ENCODE results near the gene GBX1.

GBX1 gene

DNA sequence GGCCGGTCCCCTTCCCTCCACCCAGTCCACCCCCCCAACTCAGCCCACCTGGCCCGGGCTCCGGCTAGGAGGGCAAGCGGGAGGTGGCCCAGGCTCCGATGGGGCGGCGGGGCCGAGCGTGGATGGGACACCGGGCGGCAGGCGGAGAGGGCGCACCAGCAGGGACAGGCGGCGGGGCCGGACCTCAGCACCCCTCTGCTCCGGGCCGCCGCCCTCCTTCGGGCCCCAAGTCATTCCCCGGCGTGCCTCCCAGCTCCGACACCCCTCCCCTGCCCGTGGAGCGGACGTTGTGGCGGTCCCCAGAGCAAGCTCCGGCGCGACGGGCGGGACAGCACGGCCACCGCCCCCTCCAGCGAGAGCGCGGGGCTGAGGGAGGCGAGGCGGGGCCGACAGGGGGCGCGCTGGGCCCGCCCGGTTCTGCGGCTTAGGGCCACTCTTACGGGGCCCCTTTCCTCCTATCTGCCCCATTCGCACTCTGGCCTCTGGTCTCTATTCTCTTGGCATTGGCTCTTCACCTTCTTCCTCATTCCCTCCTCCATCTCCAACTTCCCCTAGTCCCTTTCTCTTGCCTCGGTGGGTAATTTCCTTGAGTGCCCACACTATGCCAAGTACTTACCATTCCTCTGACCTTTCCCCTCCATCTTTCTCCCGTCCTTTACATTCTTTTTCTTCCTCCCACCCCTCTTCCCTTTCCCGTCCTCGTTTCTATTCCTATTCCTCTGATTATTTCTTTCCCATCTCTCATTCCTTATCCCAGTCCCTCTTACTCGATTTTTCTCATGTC is 701 bp upstream of the GBX1 start:
- Histone ChIP-seq H3K9ac (ENCODE audit: low read length) (no peak overlapping the region), H3K36me3 (replicated peaks; ENCODE audit: low read depth, low read length) (no peaks in the 10 kb centered on the region), H3K27ac (ENCODE audit: low read length) (no peak overlapping the region), H4K20me1 (ENCODE audit: insufficient read depth, low read length) (no peaks in the 10 kb centered on the region), H2AFZ (ENCODE audit: low read depth, low read length) (no peak overlapping the region), H3K4me1 (ENCODE audit: low read length) (peaks cover 7% of the 10 kb centered on the region), H3K9me3 (ENCODE audit: insufficient read depth, low read length) (no peaks in the 10 kb centered on the region), H3K79me2 (ENCODE audit: low read length) (no peaks in the 10 kb centered on the region), H3K27me3 (ENCODE audit: low read depth, low read length) (peaks cover 66% of the 10 kb centered on the region), H3K4me3 (ENCODE audit: low read length) (peak overlapping the region; percentile 48), H3K4me2 (ENCODE audit: low read length) (peak overlapping the region; percentile 47)
- TF ChIP-seq, protein P1, sequence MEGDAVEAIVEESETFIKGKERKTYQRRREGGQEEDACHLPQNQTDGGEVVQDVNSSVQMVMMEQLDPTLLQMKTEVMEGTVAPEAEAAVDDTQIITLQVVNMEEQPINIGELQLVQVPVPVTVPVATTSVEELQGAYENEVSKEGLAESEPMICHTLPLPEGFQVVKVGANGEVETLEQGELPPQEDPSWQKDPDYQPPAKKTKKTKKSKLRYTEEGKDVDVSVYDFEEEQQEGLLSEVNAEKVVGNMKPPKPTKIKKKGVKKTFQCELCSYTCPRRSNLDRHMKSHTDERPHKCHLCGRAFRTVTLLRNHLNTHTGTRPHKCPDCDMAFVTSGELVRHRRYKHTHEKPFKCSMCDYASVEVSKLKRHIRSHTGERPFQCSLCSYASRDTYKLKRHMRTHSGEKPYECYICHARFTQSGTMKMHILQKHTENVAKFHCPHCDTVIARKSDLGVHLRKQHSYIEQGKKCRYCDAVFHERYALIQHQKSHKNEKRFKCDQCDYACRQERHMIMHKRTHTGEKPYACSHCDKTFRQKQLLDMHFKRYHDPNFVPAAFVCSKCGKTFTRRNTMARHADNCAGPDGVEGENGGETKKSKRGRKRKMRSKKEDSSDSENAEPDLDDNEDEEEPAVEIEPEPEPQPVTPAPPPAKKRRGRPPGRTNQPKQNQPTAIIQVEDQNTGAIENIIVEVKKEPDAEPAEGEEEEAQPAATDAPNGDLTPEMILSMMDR (IDR thresholded peaks at IDR 0.05; ENCODE audit: low read depth, low read length), result peak; percentile 54
- TF ChIP-seq EZH2phosphoT487 (IDR thresholded peaks at IDR 0.05; ENCODE audit: low read depth), result no peak

DNA sequence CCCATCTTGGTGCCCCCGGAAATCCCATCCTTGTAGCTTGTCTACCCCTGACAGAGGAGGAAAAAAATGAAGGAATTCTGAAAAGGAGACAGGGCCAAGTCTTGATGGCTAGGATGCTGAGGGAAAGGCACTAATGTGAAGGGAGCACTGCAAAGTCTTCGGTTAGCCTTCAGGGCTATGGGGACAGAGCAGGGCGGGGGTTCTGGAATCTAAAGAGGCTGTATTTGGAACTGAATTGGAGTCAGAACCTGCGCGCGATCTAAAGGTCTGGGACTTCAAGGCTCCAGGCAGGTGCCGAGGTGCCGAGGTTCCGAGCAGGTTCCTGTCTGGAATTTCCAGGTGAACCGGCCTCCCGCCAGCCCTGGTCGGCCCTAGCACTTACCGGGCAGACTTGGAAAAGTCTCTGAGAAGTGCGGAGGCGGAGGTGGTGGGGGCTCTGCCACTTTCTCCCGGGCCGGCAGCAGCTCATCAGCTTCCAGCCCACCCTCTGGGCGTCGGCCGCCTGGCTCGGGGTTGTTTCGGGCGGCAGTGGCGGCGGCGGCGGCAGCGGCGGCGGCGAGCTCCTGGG is 781 bp downstream of the GBX1 start:
- Histone ChIP-seq H3K4me1 (ENCODE audit: low read length) (no peaks in the 10 kb centered on the region), H3K9ac (ENCODE audit: low read length) (no peak overlapping the region), H2AFZ (ENCODE audit: low read depth, low read length) (no peak overlapping the region), H3K36me3 (replicated peaks; ENCODE audit: low read depth, low read length) (no peaks in the 10 kb centered on the region), H3K79me2 (ENCODE audit: low read length) (no peaks in the 10 kb centered on the region), H3K4me2 (ENCODE audit: low read length) (no peak overlapping the region), H3K27ac (ENCODE audit: low read length) (no peak overlapping the region), H3K27me3 (ENCODE audit: low read depth, low read length) (peaks cover 57% of the 10 kb centered on the region), H3K9me3 (ENCODE audit: insufficient read depth, low read length) (no peaks in the 10 kb centered on the region), H3K4me3 (ENCODE audit: low read length) (no peak overlapping the region), H4K20me1 (ENCODE audit: insufficient read depth, low read length) (no peaks in the 10 kb centered on the region)
- TF ChIP-seq, protein P1 (IDR thresholded peaks at IDR 0.05; ENCODE audit: low read depth, low read length), result no peak
- no peak for TF ChIP-seq EZH2phosphoT487 (IDR thresholded peaks at IDR 0.05; ENCODE audit: low read depth)

- TF ChIP-seq EZH2phosphoT487 (IDR thresholded peaks at IDR 0.05; ENCODE audit: low read depth), result no peak
- TF ChIP-seq, protein P1 (IDR thresholded peaks at IDR 0.05; ENCODE audit: low read depth, low read length), result no peak
- no peak overlapping the region for H3K27ac ChIP-seq (ENCODE audit: low read length)
- no peak overlapping the region for H2AFZ ChIP-seq (ENCODE audit: low read depth, low read length)
- no peak overlapping the region for H3K4me2 ChIP-seq (ENCODE audit: low read length)
- H3K36me3 ChIP-seq (replicated peaks; ENCODE audit: low read depth, low read length), result no peaks in the 10 kb centered on the region
- no peak overlapping the region for H3K4me3 ChIP-seq (ENCODE audit: low read length)
- no peaks in the 10 kb centered on the region for H3K4me1 ChIP-seq (ENCODE audit: low read length)
- H3K9me3 ChIP-seq (ENCODE audit: insufficient read depth, low read length), result no peaks in the 10 kb centered on the region
- no peak overlapping the region for H3K9ac ChIP-seq (ENCODE audit: low read length)
- H3K79me2 ChIP-seq (ENCODE audit: low read length), result no peaks in the 10 kb centered on the region
- H3K27me3 ChIP-seq (ENCODE audit: low read depth, low read length), result peaks cover 46% of the 10 kb centered on the region
- H4K20me1 ChIP-seq (ENCODE audit: insufficient read depth, low read length), result no peaks in the 10 kb centered on the region
These were observed 5.7 kb downstream of the GBX1 start for GRCh38 chr7:151161757-151162156.

DNA sequence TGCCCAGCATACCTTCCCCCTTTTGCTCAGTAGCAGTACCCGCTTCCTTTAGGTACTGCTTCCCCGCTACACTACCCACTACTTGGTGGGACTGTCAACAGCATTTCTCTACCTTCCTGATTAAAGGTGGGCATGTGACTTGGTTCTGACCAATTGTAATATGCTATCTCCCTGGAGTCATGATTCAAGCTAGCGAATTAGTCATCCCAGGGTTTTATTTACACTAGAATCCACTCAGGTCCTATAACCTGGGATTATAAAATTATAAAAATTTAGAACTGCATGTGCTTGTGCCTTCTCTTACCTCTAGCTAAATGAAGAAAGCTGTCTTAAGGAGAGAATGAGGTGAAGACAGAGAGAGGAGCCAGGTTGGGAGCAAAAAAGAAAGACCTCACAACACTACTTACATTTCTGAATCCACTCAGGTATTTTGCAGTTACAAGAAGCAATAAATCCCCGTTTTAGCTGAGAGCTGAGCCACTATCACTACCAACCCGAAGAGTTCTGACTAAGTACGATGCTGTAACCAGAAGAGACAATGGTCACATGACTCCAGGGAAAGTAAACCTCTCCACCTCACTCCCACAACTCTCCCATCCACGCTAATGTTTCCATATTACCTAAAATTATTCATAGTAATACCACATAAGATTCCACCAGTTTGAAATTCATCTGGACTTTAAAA is 9.7 kb downstream of the GBX1 start:
- H3K27ac ChIP-seq (ENCODE audit: low read length), result no peak overlapping the region
- peaks cover 42% of the 10 kb centered on the region for H3K27me3 ChIP-seq (ENCODE audit: low read depth, low read length)
- no peaks in the 10 kb centered on the region for H3K36me3 ChIP-seq (replicated peaks; ENCODE audit: low read depth, low read length)
- no peak overlapping the region for H3K4me3 ChIP-seq (ENCODE audit: low read length)
- no peaks in the 10 kb centered on the region for H3K4me1 ChIP-seq (ENCODE audit: low read length)
- no peaks in the 10 kb centered on the region for H3K9me3 ChIP-seq (ENCODE audit: insufficient read depth, low read length)
- no peaks in the 10 kb centered on the region for H4K20me1 ChIP-seq (ENCODE audit: insufficient read depth, low read length)
- H3K9ac ChIP-seq (ENCODE audit: low read length), result no peak overlapping the region
- H2AFZ ChIP-seq (ENCODE audit: low read depth, low read length), result no peak overlapping the region
- H3K79me2 ChIP-seq (ENCODE audit: low read length), result no peaks in the 10 kb centered on the region
- no peak overlapping the region for H3K4me2 ChIP-seq (ENCODE audit: low read length)
- no peak for TF ChIP-seq EZH2phosphoT487 (IDR thresholded peaks at IDR 0.05; ENCODE audit: low read depth)
- TF ChIP-seq, protein P1 (IDR thresholded peaks at IDR 0.05; ENCODE audit: low read depth, low read length), result no peak
